Endodermal cell (in vitro differentiated cells): Measurements from ENCODE around the gene UBASH3B. TPM values are rescaled to one million over a fixed set of nuclear protein-coding genes. Genes with fewer than 3 reads are reported as not detected.

Experiments used
- DNase-seq: peaks from one replicate; pipeline ENCODE4 v3.0.0-alpha.2; 2017
- H3K27ac ChIP-seq: 2 replicates; pipeline ENCODE4 v1.5.1; 2013; ENCODE audit warnings: mild to moderate bottlenecking, low read depth, low read length, moderate library complexity
- H3K27me3 ChIP-seq: 2 replicates; pipeline ENCODE4 v1.6.1; 2013; ENCODE audit warnings: mild to moderate bottlenecking, low read length, moderate library complexity; ENCODE audit not compliant: insufficient read depth, control insufficient read depth, poor library complexity, severe bottlenecking
- H3K36me3 ChIP-seq: 2 replicates; pipeline ENCODE4 v1.7.0; 2013; ENCODE audit warnings: mild to moderate bottlenecking, low read length, moderate library complexity; ENCODE audit not compliant: control insufficient read depth, insufficient read depth
- H3K4me1 ChIP-seq: one replicate; pipeline ENCODE4 v1.7.0; 2013; ENCODE audit warnings: low read length; ENCODE audit not compliant: control insufficient read depth, insufficient read depth
- H3K4me3 ChIP-seq: 2 replicates; pipeline ENCODE4 v1.5.1; 2013; ENCODE audit warnings: mild to moderate bottlenecking, low read length, moderate library complexity
- H3K9ac ChIP-seq: 2 replicates; pipeline ENCODE4 v1.6.1; 2013; ENCODE audit warnings: mild to moderate bottlenecking, low read length, moderate library complexity; ENCODE audit not compliant: poor library complexity, severe bottlenecking; ENCODE audit errors: extremely low read depth
- H3K9me3 ChIP-seq: 2 replicates; pipeline ENCODE4 v1.6.1; 2013; ENCODE audit warnings: mild to moderate bottlenecking, low read length, moderate library complexity; ENCODE audit not compliant: control insufficient read depth
- H3K27ac Mint-ChIP-seq: 2 replicates; pipeline ENCODE4 v1.8.0; 2020; ENCODE audit warnings: mixed read lengths
- H3K27me3 Mint-ChIP-seq: 2 replicates; pipeline ENCODE4 v1.8.0; 2021; ENCODE audit warnings: mild to moderate bottlenecking, mixed read lengths; ENCODE audit not compliant: insufficient read depth
- H3K36me3 Mint-ChIP-seq: 2 replicates; pipeline ENCODE4 v1.8.0; 2020; ENCODE audit warnings: low read depth, mixed read lengths
- H3K4me1 Mint-ChIP-seq: 2 replicates; pipeline ENCODE4 v1.8.0; 2020; ENCODE audit warnings: mixed read lengths
- H3K4me3 Mint-ChIP-seq: 2 replicates; pipeline ENCODE4 v1.8.0; 2020; ENCODE audit warnings: mild to moderate bottlenecking, moderate library complexity, mixed read lengths
- H3K9me3 Mint-ChIP-seq: 2 replicates; pipeline ENCODE4 v1.8.0; 2020; ENCODE audit warnings: mild to moderate bottlenecking, mixed read lengths
- CTCF ChIP-seq: fragments of 200-600 bp; sonication (generic); conservative IDR thresholded peaks from 2 replicates; pipeline ENCODE4 v1.5.0; 2021; ENCODE audit warnings: antibody characterized with exemption, mild to moderate bottlenecking
- WGBS, 2 experiments: methylation state at CpG; one replicate each; pipeline versions ENCODE4 v1.1.5 to v1.1.7; 2013; ENCODE audit warnings: missing lambda C conversion rate in 2 of 2, mixed read lengths in 1 of 2; ENCODE audit not compliant: insufficient coverage in 1 of 2, insufficient read length in 1 of 2; 5-methylcytosine and 5-hydroxymethylcytosine counted together
- total RNA-seq, 2 donors: library from RNA; stranded (reverse); fragmentation: NEBNext Ultra II Directional in 1 of 2; extraction: Animal tissue kit (Norgen Biotek cat#: 25700) in 1 of 2; gene quantifications; 2 replicates in 1 of 2; 3 replicates in 1 of 2; pipeline ENCODE4 v1.2.1, GENCODE V29; 2021

Gene UBASH3B
- total RNA-seq, 2 donors from 2014 or later, result 6.0 to 9.0 TPM

- H3K4me1 ChIP-seq, result peaks cover 19% of the 10 kb centered on the region
- Mint-ChIP-seq H3K4me3 (no peak overlapping the region), H3K27me3 (no peaks in the 10 kb centered on the region), H3K9me3 (no peaks in the 10 kb centered on the region), H3K36me3 (no peaks in the 10 kb centered on the region), H3K4me1 (peaks cover 23% of the 10 kb centered on the region), H3K27ac (peak overlapping the region; percentile 79)
- WGBS, 2 experiments, result 74 to 77% methylated on average over 4 to 8 of the region's 8 CpGs
- peaks cover 5% of the 10 kb centered on the region for H3K27me3 ChIP-seq
- H3K27ac ChIP-seq, result no peak overlapping the region
- no peak for DNase-seq
- H3K4me3 ChIP-seq, result peak overlapping the region; percentile 16
- peak overlapping the region; percentile 3 for H3K9ac ChIP-seq
- no peak for TF ChIP-seq CTCF
- H3K9me3 ChIP-seq, result no peaks in the 10 kb centered on the region
- H3K36me3 ChIP-seq, result no peaks in the 10 kb centered on the region
Observed at GRCh38 chr11:122732342-122733315, 77.1 kb downstream of the UBASH3B start.

DNA sequence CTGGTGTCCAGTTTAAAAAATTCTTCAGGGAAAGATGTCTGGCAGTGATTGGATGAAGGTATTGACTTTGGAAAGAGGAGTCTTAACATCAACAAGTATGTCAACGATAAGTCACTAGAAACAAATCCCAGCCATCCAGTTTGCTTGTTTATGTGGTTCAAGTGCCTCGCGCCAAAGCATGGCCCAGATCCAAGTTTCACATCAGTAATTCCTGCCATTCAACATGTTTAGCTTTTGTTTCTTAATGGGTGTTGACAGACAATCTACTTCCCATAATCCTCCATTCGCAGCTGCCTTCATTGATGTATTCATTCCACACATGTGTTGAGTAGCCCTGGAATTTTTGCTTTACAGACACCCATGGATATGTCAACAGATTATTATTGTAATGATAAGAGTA is 77.8 kb downstream of the UBASH3B start:
- Histone ChIP-seq H3K27ac (no peak overlapping the region), H3K9ac (peak overlapping the region; percentile 3), H3K27me3 (peaks cover 5% of the 10 kb centered on the region), H3K36me3 (no peaks in the 10 kb centered on the region), H3K9me3 (no peaks in the 10 kb centered on the region), H3K4me1 (peaks cover 19% of the 10 kb centered on the region), H3K4me3 (peak overlapping the region; percentile 1)
- WGBS, 2 experiments, result 93 to 96% methylated on average over 3 to 4 of the region's 4 CpGs
- Mint-ChIP-seq H3K36me3 (no peaks in the 10 kb centered on the region), H3K4me3 (no peak overlapping the region), H3K4me1 (peaks cover 23% of the 10 kb centered on the region), H3K9me3 (no peaks in the 10 kb centered on the region), H3K27ac (no peak overlapping the region), H3K27me3 (no peaks in the 10 kb centered on the region)
- no peak for DNase-seq
- TF ChIP-seq CTCF, result no peak

DNA sequence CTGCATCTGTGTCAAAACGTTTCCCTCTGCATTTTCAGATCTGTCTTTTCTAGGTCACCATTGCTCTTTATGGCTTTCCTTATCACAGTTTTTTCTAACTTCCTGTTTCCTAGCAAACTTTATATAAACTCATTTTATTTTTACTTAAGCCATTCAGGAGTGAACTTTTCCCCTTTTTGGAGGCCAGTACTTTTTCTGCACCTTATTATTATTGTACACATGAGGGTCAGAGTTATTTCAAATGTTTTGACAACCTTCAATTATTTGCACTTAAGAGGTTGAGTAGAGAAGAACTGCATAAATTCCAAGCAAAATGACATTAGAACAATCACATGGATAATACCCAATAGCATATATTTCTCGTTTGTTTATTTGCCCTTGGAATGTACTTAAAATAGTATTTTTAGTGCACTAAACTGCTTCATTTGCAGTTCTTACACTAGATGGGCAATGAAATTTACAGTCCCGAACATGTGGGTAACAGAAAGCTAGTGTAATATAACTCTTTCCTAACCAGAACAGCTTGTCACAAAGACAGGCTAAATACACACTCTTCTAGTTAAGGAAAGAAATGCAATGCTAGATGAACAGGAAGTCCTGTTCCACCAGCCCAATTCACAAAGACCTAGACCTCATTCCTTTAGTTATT is 79.5 kb downstream of the UBASH3B start:
- no peaks in the 10 kb centered on the region for H3K9me3 ChIP-seq
- Mint-ChIP-seq H3K27ac (no peak overlapping the region), H3K4me3 (no peak overlapping the region), H3K27me3 (no peaks in the 10 kb centered on the region), H3K4me1 (peaks cover 23% of the 10 kb centered on the region), H3K9me3 (no peaks in the 10 kb centered on the region), H3K36me3 (no peaks in the 10 kb centered on the region)
- no peak for TF ChIP-seq CTCF
- H3K27ac ChIP-seq, result no peak overlapping the region
- no peaks in the 10 kb centered on the region for H3K36me3 ChIP-seq
- H3K9ac ChIP-seq, result no peak overlapping the region
- no peak for DNase-seq
- peaks cover 16% of the 10 kb centered on the region for H3K4me1 ChIP-seq
- no peak overlapping the region for H3K4me3 ChIP-seq
- peaks cover 10% of the 10 kb centered on the region for H3K27me3 ChIP-seq
- 91 to 100% methylated on average over 1 to 3 of the region's 3 CpGs for WGBS, 2 experiments
